ENCODE results near the gene ARHGEF25.
"Not testable (repeated sequence)": the region's sequence is repeated elsewhere in the genome, so short reads cannot be mapped to it uniquely, and the experiment has no call there.

ARHGEF25 gene

DNA sequence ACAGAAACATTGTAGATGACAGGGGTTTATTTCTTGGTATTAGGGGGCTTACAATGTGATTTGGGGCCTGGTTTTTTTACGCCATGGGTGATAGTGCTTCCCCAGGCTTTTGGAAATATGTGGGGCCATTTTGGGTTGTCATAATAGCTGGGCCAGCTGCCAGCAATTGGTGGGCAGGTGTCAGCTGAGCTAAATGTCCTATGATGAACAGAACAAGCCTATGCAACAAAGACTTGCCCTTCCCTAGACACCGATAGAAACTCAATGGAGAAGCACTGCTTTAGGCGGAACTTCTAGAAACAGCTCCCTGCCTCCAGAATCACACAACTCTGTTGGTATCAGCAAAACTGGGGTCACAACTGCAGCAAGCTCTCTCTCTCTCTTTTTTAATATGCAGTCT is 26.9 kb downstream of the ARHGEF25 start:
- DNase-seq (ENCODE audit: low read depth) = no peak

GRCh38 chr12:57640175-57641042 is 29.2 kb downstream of the ARHGEF25 start:
- no peak for DNase-seq (ENCODE audit: low read depth)

- no peak for DNase-seq (ENCODE audit: low read depth)
Observed at GRCh38 chr12:57641699-57642442, 30.6 kb downstream of the ARHGEF25 start.

- not testable (repeated sequence) for DNase-seq (ENCODE audit: low read depth)
Observed at GRCh38 chr12:57645990-57646658, 34.9 kb downstream of the ARHGEF25 start.

DNA sequence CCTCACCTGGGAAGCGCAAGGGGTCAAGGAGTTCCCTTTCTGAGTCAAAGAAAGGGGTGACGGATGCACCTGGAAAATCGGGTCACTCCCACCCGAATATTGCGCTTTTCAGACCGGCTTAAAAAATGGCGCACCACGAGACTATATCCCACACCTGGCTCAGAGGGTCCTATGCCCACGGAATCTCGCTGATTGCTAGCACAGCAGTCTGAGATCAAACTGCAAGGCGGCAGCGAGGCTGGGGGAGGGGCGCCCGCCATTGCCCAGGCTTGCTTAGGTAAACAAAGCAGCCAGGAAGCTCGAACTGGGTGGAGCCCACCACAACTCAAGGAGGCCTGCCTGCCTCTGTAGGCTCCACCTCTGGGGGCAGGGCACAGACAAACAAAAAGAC is 35.4 kb downstream of the ARHGEF25 start:
- not testable (repeated sequence) for DNase-seq (ENCODE audit: low read depth)

DNA sequence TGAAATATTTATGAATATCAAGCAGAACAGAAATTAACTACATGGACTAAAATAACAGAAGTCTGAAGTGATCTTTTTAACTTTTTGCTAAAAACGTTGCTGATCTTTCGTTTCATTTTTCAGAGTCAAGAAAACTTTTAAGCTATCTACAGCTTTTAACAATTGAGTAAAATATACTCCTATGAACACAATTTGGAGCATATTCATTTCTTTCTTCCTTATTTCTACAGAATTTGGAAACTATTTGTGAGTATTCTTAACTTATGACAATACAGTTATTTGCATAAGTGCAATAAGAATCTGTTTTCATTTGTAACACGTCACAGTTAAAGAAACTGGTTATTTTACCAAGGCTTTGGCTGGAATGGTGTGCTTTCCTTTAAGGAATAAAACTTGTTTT is 42.8 kb downstream of the ARHGEF25 start:
- DNase-seq (ENCODE audit: low read depth) = no peak

GRCh38 chr12:57655541-57656240 is 44.5 kb downstream of the ARHGEF25 start:
- DNase-seq (ENCODE audit: low read depth) = no peak

- not testable (repeated sequence) for DNase-seq (ENCODE audit: low read depth)
Observed at GRCh38 chr12:57656408-57656807, 45.2 kb downstream of the ARHGEF25 start.

GRCh38 chr12:57657744-57658143 is 46.5 kb downstream of the ARHGEF25 start:
- DNase-seq (ENCODE audit: low read depth) = peak; percentile 9

DNA sequence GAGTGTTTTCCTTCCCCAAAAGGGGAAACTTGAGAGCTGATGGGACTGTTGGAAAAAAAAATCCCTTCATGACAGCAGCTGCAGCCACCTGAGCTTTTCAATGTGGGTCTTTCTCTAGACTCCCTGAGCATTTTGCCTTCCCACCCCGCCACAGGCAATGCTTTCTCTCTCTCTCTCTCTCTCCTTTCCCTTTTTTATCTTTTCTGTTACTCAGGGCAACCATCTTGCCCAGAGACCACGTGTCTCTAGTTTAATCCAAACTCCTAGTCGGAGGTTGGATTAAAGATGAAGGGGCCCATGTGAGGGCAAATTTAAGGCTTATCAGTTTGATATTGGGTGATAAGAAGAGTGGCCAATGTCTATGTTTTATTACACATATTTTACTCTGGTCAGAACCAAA is 47.7 kb downstream of the ARHGEF25 start:
- DNase-seq (ENCODE audit: low read depth) = no peak

GRCh38 chr12:57661376-57661775 is 50.1 kb downstream of the ARHGEF25 start:
- no peak for DNase-seq (ENCODE audit: low read depth)

DNA sequence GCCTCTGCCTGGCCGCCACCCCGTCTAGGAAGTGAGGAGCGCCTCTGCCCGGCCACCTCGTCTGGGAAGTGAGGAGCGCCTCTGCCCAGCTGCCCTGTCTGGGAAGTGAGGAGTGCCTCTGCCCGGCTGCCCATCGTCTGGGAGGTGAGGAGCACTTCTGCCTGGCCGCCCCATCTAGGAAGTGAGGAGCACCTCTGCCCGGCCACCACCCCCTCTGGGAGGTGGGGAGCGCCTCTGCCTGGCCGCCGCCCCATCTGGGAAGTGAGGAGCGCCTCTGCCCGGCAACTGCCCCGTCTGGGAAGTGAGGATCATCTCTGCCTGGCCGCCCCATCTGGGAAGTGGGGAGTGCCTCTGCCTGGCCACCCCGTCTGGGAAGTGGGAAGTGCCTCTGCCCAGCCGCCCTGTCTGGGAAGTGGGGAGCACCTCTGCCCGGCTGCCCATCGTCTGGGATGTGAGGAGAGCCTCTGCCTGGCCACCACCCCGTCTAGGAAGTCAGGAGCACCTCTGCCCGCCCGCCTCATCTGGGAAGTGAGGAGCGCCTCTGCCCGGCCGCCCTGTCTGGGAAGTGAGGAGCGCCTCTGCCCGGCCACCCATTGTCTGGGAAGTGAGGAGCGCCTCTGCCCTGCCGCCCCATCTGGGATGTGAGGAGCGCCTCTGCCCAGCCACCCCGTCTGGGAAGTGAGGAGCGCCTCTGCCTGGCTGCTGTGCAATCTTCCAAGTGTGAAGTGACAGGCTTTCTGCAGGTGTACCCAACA is 54.0 kb downstream of the ARHGEF25 start:
- not testable (repeated sequence) for DNase-seq (ENCODE audit: low read depth)

Data from EH (cell line).